ENCODE measurements around the gene CEP290.
"Not testable (repeated sequence)": the region's sequence is repeated elsewhere in the genome, so short reads cannot be mapped to it uniquely, and the experiment has no call there.

CEP290 gene

GRCh38 chr12:88044035-88044434 lies 97.9 kb downstream of the CEP290 start:
- TF ChIP-seq L3MBTL2 (conservative IDR thresholded peaks at IDR 0.05) (no peak), BHLHE40 (IDR thresholded peaks at IDR 0.05; ENCODE audit: borderline replicate concordance) (no peak), ZNF384 (IDR thresholded peaks at IDR 0.05) (no peak), HDGF (IDR thresholded peaks at IDR 0.05; ENCODE audit: borderline replicate concordance) (no peak), TARDBP (IDR thresholded peaks at IDR 0.05) (no peak), CTBP1 (IDR thresholded peaks at IDR 0.05; ENCODE audit: borderline replicate concordance) (no peak), FOXK2 (IDR thresholded peaks at IDR 0.05) (no peak), NFRKB (IDR thresholded peaks at IDR 0.05) (no peak), ARNT (IDR thresholded peaks at IDR 0.05) (no peak), FOXM1 (IDR thresholded peaks at IDR 0.05; ENCODE audit: borderline replicate concordance) (no peak), FOXA1 (IDR thresholded peaks at IDR 0.05) (no peak), SP1 (IDR thresholded peaks at IDR 0.05) (no peak), PKNOX1 (IDR thresholded peaks at IDR 0.05) (no peak)
- CTCF ChIA-PET, result no interaction called here
- no peak for DNase-seq (ENCODE audit: extremely low spot score)
- POLR2A ChIA-PET, result no interaction called here

- TF ChIP-seq PKNOX1 (IDR thresholded peaks at IDR 0.05), result peak; percentile 43
- no peak for TF ChIP-seq LEF1 (IDR thresholded peaks at IDR 0.05; ENCODE audit: borderline replicate concordance)
- no peak for DNase-seq (ENCODE audit: extremely low spot score)
- ChIA-PET POLR2A (no interaction called here), CTCF (no interaction called here)
Measured at GRCh38 chr12:88037770-88038169, 104.1 kb downstream of the CEP290 start.

GRCh38 chr12:88036353-88036965 lies 105.4 kb downstream of the CEP290 start:
- ChIA-PET POLR2A (no interaction called here), CTCF (no interaction called here)
- DNase-seq (ENCODE audit: extremely low spot score), result no peak
- TF ChIP-seq PKNOX1 (IDR thresholded peaks at IDR 0.05), result peak; percentile 41; the same call in 1 of the 2 replicates
- TF ChIP-seq HDGF (IDR thresholded peaks at IDR 0.05; ENCODE audit: borderline replicate concordance), result no peak
- no peak for TF ChIP-seq BHLHE40 (IDR thresholded peaks at IDR 0.05; ENCODE audit: borderline replicate concordance)
- no peak for TF ChIP-seq FOXA1 (IDR thresholded peaks at IDR 0.05)

GRCh38 chr12:88035907-88036289 lies 106.0 kb downstream of the CEP290 start:
- ChIA-PET POLR2A (no interaction called here), CTCF (no interaction called here)
- peak; percentile 5 for DNase-seq (ENCODE audit: extremely low spot score)
- TF ChIP-seq BHLHE40 (IDR thresholded peaks at IDR 0.05; ENCODE audit: borderline replicate concordance), result no peak
- TF ChIP-seq NFRKB (IDR thresholded peaks at IDR 0.05), result no peak
- TF ChIP-seq ZNF384 (IDR thresholded peaks at IDR 0.05), result no peak
- no peak for TF ChIP-seq PKNOX1 (IDR thresholded peaks at IDR 0.05)
- TF ChIP-seq TARDBP (IDR thresholded peaks at IDR 0.05), result no peak
- TF ChIP-seq LEF1 (IDR thresholded peaks at IDR 0.05; ENCODE audit: borderline replicate concordance), result no peak
- TF ChIP-seq ELF4 (IDR thresholded peaks at IDR 0.05), result no peak
- no peak for TF ChIP-seq FOXA1 (IDR thresholded peaks at IDR 0.05)
- TF ChIP-seq CTBP1 (IDR thresholded peaks at IDR 0.05; ENCODE audit: borderline replicate concordance), result no peak
- TF ChIP-seq HDGF (IDR thresholded peaks at IDR 0.05; ENCODE audit: borderline replicate concordance), result no peak

- ChIA-PET CTCF (no interaction called here), POLR2A (no interaction called here)
- no peak for TF ChIP-seq FOXA1 (IDR thresholded peaks at IDR 0.05)
- peak; percentile 89 for TF ChIP-seq L3MBTL2 (conservative IDR thresholded peaks at IDR 0.05)
- peak; percentile 92 for TF ChIP-seq ZNF384 (IDR thresholded peaks at IDR 0.05)
- peak; percentile 86 for DNase-seq (ENCODE audit: extremely low spot score)
Measured at GRCh38 chr12:88035271-88035906, 106.5 kb downstream of the CEP290 start.

- CTCF ChIA-PET; DNase-seq (ENCODE audit: extremely low spot score); POLR2A ChIA-PET: not testable (repeated sequence)
Measured at GRCh38 chr12:88031161-88031560, 110.7 kb downstream of the CEP290 start.

GRCh38 chr12:88029093-88029665 lies 112.7 kb downstream of the CEP290 start, which contains the start of gene C12orf50:
C12orf50 (minus strand) TSS chr12:88029401; CDS start chr12:88026962, 2,439 bp downstream.
- CTCF ChIA-PET, result no interaction called here
- TF ChIP-seq L3MBTL2 (conservative IDR thresholded peaks at IDR 0.05) (no peak), CTBP1 (IDR thresholded peaks at IDR 0.05; ENCODE audit: borderline replicate concordance) (no peak), FOXK2 (IDR thresholded peaks at IDR 0.05) (no peak), SP1 (IDR thresholded peaks at IDR 0.05) (no peak), PKNOX1 (IDR thresholded peaks at IDR 0.05) (no peak), ARNT (IDR thresholded peaks at IDR 0.05) (no peak), SUZ12 (IDR thresholded peaks at IDR 0.05) (no peak), HDGF (IDR thresholded peaks at IDR 0.05; ENCODE audit: borderline replicate concordance) (no peak), TARDBP (IDR thresholded peaks at IDR 0.05) (no peak)
- POLR2A ChIA-PET, result no interaction called here
- DNase-seq (ENCODE audit: extremely low spot score), result no peak
